ENCODE measurements around the gene SSH2.

SSH2 gene

DNA sequence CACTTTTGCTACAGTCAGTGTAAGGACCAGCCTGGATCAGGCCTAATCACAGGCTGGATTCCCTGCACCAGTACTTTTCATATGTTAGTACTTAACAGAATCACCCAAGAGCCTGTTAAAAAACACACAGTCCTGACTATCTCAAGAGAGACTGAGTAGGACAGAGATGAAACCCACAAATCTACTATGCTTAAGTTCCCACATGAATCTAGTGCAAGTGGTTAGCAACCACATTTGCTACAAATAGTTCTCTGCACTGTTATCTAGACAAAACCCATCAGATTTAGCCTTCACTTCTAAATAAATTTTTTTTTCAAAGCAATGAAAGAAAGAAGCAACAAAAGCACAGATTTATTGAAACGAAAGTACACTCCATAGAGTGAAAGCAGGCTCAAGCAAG is 38.9 kb downstream of the SSH2 start:
- no peak for TF ChIP-seq BACH2 (CRISPR knock-in tag; IDR thresholded peaks at IDR 0.05; ENCODE audit: borderline replicate concordance)
- TF ChIP-seq POU6F1 (CRISPR knock-in tag; IDR thresholded peaks at IDR 0.05; ENCODE audit: borderline replicate concordance, low read depth), result no peak
- TF ChIP-seq RARB (CRISPR knock-in tag; IDR thresholded peaks at IDR 0.05), result no peak
- TF ChIP-seq ZNF70 (CRISPR knock-in tag; IDR thresholded peaks at IDR 0.05), result no peak
- no peak for TF ChIP-seq ZC3H10 (CRISPR knock-in tag; IDR thresholded peaks at IDR 0.05)
- TF ChIP-seq ZFP3 (CRISPR knock-in tag; IDR thresholded peaks at IDR 0.05), result no peak
- no peak for TF ChIP-seq ZFP30 (CRISPR knock-in tag; IDR thresholded peaks at IDR 0.05)
- TF ChIP-seq ZNF8 (CRISPR knock-in tag; IDR thresholded peaks at IDR 0.05), result no peak
- TF ChIP-seq GLIS3 (CRISPR knock-in tag; IDR thresholded peaks at IDR 0.05), result no peak
- no peak for TF ChIP-seq ARNTL (CRISPR knock-in tag; IDR thresholded peaks at IDR 0.05; ENCODE audit: borderline replicate concordance, low read depth)
- TF ChIP-seq SNAI2 (CRISPR knock-in tag; IDR thresholded peaks at IDR 0.05), result no peak
- TF ChIP-seq CSDC2 (CRISPR knock-in tag; IDR thresholded peaks at IDR 0.05), result no peak
- ATAC-seq, result no peak

- no peak for ATAC-seq
- TF ChIP-seq PPARA (CRISPR knock-in tag; IDR thresholded peaks at IDR 0.05; ENCODE audit: borderline replicate concordance) (no peak), CREB5 (CRISPR knock-in tag; IDR thresholded peaks at IDR 0.05; ENCODE audit: low read depth) (no peak), PATZ1 (CRISPR knock-in tag; IDR thresholded peaks at IDR 0.05; ENCODE audit: borderline replicate concordance) (no peak), ZNF565 (CRISPR knock-in tag; conservative IDR thresholded peaks at IDR 0.05; ENCODE audit: low read depth) (no peak), POU6F1 (CRISPR knock-in tag; IDR thresholded peaks at IDR 0.05; ENCODE audit: borderline replicate concordance, low read depth) (no peak), ZNF8 (CRISPR knock-in tag; IDR thresholded peaks at IDR 0.05) (no peak), ZNF70 (CRISPR knock-in tag; IDR thresholded peaks at IDR 0.05) (no peak), OSR1 (CRISPR knock-in tag; IDR thresholded peaks at IDR 0.05) (no peak), ZFP3 (CRISPR knock-in tag; IDR thresholded peaks at IDR 0.05) (no peak), TCF4 (CRISPR knock-in tag; IDR thresholded peaks at IDR 0.05; ENCODE audit: borderline replicate concordance) (no peak), SNAI2 (CRISPR knock-in tag; IDR thresholded peaks at IDR 0.05) (no peak), ZC3H10 (CRISPR knock-in tag; IDR thresholded peaks at IDR 0.05) (no peak), ARNTL (CRISPR knock-in tag; IDR thresholded peaks at IDR 0.05; ENCODE audit: borderline replicate concordance, low read depth) (no peak), ZFP30 (CRISPR knock-in tag; IDR thresholded peaks at IDR 0.05) (no peak), RARB (CRISPR knock-in tag; IDR thresholded peaks at IDR 0.05) (no peak)
- TF ChIP-seq, protein P1, sequence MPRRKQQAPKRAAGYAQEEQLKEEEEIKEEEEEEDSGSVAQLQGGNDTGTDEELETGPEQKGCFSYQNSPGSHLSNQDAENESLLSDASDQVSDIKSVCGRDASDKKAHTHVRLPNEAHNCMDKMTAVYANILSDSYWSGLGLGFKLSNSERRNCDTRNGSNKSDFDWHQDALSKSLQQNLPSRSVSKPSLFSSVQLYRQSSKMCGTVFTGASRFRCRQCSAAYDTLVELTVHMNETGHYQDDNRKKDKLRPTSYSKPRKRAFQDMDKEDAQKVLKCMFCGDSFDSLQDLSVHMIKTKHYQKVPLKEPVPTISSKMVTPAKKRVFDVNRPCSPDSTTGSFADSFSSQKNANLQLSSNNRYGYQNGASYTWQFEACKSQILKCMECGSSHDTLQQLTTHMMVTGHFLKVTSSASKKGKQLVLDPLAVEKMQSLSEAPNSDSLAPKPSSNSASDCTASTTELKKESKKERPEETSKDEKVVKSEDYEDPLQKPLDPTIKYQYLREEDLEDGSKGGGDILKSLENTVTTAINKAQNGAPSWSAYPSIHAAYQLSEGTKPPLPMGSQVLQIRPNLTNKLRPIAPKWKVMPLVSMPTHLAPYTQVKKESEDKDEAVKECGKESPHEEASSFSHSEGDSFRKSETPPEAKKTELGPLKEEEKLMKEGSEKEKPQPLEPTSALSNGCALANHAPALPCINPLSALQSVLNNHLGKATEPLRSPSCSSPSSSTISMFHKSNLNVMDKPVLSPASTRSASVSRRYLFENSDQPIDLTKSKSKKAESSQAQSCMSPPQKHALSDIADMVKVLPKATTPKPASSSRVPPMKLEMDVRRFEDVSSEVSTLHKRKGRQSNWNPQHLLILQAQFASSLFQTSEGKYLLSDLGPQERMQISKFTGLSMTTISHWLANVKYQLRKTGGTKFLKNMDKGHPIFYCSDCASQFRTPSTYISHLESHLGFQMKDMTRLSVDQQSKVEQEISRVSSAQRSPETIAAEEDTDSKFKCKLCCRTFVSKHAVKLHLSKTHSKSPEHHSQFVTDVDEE (CRISPR knock-in tag; IDR thresholded peaks at IDR 0.05), result no peak
- TF ChIP-seq, protein P2, sequence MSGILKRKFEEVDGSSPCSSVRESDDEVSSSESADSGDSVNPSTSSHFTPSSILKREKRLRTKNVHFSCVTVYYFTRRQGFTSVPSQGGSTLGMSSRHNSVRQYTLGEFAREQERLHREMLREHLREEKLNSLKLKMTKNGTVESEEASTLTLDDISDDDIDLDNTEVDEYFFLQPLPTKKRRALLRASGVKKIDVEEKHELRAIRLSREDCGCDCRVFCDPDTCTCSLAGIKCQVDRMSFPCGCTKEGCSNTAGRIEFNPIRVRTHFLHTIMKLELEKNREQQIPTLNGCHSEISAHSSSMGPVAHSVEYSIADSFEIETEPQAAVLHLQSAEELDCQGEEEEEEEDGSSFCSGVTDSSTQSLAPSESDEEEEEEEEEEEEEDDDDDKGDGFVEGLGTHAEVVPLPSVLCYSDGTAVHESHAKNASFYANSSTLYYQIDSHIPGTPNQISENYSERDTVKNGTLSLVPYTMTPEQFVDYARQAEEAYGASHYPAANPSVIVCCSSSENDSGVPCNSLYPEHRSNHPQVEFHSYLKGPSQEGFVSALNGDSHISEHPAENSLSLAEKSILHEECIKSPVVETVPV (CRISPR knock-in tag; IDR thresholded peaks at IDR 0.05), result no peak
Observed at GRCh38 chr17:29885031-29885640, 44.9 kb downstream of the SSH2 start.
